Measurements from ENCODE around the gene VAMP2.

Gene VAMP2

GRCh38 chr17:8163978-8164814 is 1.4 kb upstream of the VAMP2 start:
- ChIA-PET POLR2A (interaction anchor here (0.6 to 1.8 kb wide), 8 partner anchors 9 to 213 kb away, joined by 3 to 25 read pairs (median 3); partner anchors contain the start of genes AURKB, BORCS6, HES7 and KRABD2), CTCF (interaction anchor here (0.6 kb wide), 1 partner anchor 19 kb away, joined by 3 read pairs; no protein-coding TSS in a partner anchor)
- H3K4me3 ChIP-seq (ENCODE audit: low read depth, low read length): no peak overlapping the region
- H3K9me3 ChIP-seq (ENCODE audit: control insufficient read depth, insufficient read depth, low read depth, low read length): no peaks in the 10 kb centered on the region
- peaks cover 24% of the 10 kb centered on the region for H3K4me1 ChIP-seq (ENCODE audit: control insufficient read depth, insufficient read depth, low read length)
- H3K27ac ChIP-seq (ENCODE audit: extremely low read depth, low read depth, low read length): peak overlapping the region; percentile 96
- H3K36me3 ChIP-seq (ENCODE audit: control insufficient read depth in 2 of 2, insufficient read depth in 1 of 2, low read length in 2 of 2): peaks cover 12 to 27% of the 10 kb centered on the region in 2 experiments; a peak in 2 of 3 replicates
- TF ChIP-seq CTCF (tag by site-specific recombination; IDR thresholded peaks at IDR 0.05) (no peak), ZFP3 (tag by site-specific recombination; IDR thresholded peaks at IDR 0.05; ENCODE audit: low read depth) (no peak), ZNF169 (tag by site-specific recombination; IDR thresholded peaks at IDR 0.05) (no peak), WT1 (tag by site-specific recombination; IDR thresholded peaks at IDR 0.05) (peak; percentile 72), ZNF76 (tag by site-specific recombination; IDR thresholded peaks at IDR 0.05; ENCODE audit: borderline replicate concordance, low read depth) (peak; percentile 53; the same call in 1 of the 2 replicates), ZNF341 (tag by site-specific recombination; IDR thresholded peaks at IDR 0.05; ENCODE audit: low read depth) (no peak; the same call in 1 of the 2 replicates), SETDB1 (IDR thresholded peaks at IDR 0.05; ENCODE audit: insufficient read length, low read length) (no peak), IKZF3 (tag by site-specific recombination; IDR thresholded peaks at IDR 0.05) (peak; percentile 57; the same call in 1 of the 2 replicates), ZBTB20 (tag by site-specific recombination; IDR thresholded peaks at IDR 0.05) (peak; percentile 74), GLIS1 (tag by site-specific recombination; IDR thresholded peaks at IDR 0.05) (peak; percentile 97), ZBTB10 (tag by site-specific recombination; IDR thresholded peaks at IDR 0.05) (0 out of 2 replicates have a peak, but pooled peaks have one; percentile 20), ZNF398 (tag by site-specific recombination; IDR thresholded peaks at IDR 0.05) (peak; percentile 91), SP7 (tag by site-specific recombination; IDR thresholded peaks at IDR 0.05) (peak; percentile 52; the same call in 1 of the 2 replicates), ZNF660 (tag by site-specific recombination; IDR thresholded peaks at IDR 0.05) (0 out of 2 replicates have a peak, but pooled peaks have one; percentile 47), ZNF423 (tag by site-specific recombination; IDR thresholded peaks at IDR 0.05) (peak; percentile 75; the same call in 1 of the 2 replicates), ZNF112 (tag by site-specific recombination; IDR thresholded peaks at IDR 0.05) (no peak), KLF10 (tag by site-specific recombination; IDR thresholded peaks at IDR 0.05) (peak; percentile 26; the same call in 1 of the 2 replicates), GLIS2 (tag by site-specific recombination; IDR thresholded peaks at IDR 0.05) (peak; percentile 92), KLF1 (tag by site-specific recombination; IDR thresholded peaks at IDR 0.05) (peak; percentile 76), ZBTB21 (tag by site-specific recombination; IDR thresholded peaks at IDR 0.05) (0 out of 2 replicates have a peak, but pooled peaks have one; percentile 14), KLF17 (tag by site-specific recombination; IDR thresholded peaks at IDR 0.05) (peak; percentile 81; the same call in 1 of the 2 replicates), ZNF2 (tag by site-specific recombination; IDR thresholded peaks at IDR 0.05) (no peak), KLF7 (tag by site-specific recombination; IDR thresholded peaks at IDR 0.05; ENCODE audit: borderline replicate concordance) (0 out of 2 replicates have a peak, but pooled peaks have one; percentile 18), SP2 (tag by site-specific recombination; IDR thresholded peaks at IDR 0.05) (peak; percentile 56), ZIC2 (tag by site-specific recombination; IDR thresholded peaks at IDR 0.05) (peak; percentile 71), ZNF221 (tag by site-specific recombination; IDR thresholded peaks at IDR 0.05; ENCODE audit: borderline replicate concordance) (no peak), ZBTB17 (tag by site-specific recombination; IDR thresholded peaks at IDR 0.05) (peak; percentile 27; the same call in 1 of the 2 replicates), ZFP37 (tag by site-specific recombination; IDR thresholded peaks at IDR 0.05) (no peak), ZBTB48 (tag by site-specific recombination; IDR thresholded peaks at IDR 0.05) (peak; percentile 70), ZNF10 (tag by site-specific recombination; IDR thresholded peaks at IDR 0.05) (no peak), ZEB2 (tag by site-specific recombination; IDR thresholded peaks at IDR 0.05) (no peak)

Data from HEK293 (cell line).